ENCODE measurements around the gene EIPR1. TPM values are rescaled to one million over a fixed set of nuclear protein-coding genes. Genes with fewer than 3 reads are reported as not detected.

EIPR1 gene
- total and polyA plus RNA-seq, 10 of the 15 experiments (the other 5 are each of a cell fraction or from before 2014, with no cell fraction given): 23.6 to 61.2 (median 42.2) TPM

GRCh38 chr2:3151153-3151918 is 226.3 kb downstream of the EIPR1 start (continued):
- TF ChIP-seq E2F8 (IDR thresholded peaks at IDR 0.05; ENCODE audit: low read depth, partially characterized antibody): no peak
- no peak for TF ChIP-seq ATF3 (IDR thresholded peaks at IDR 0.05; ENCODE audit: borderline replicate concordance, extremely low read depth, low read depth, low read length)
- TF ChIP-seq TARDBP (IDR thresholded peaks at IDR 0.05; ENCODE audit: borderline replicate concordance): no peak
- TF ChIP-seq MYB (IDR thresholded peaks at IDR 0.05; ENCODE audit: borderline replicate concordance, low read depth, low read length): no peak
- TF ChIP-seq RELB (IDR thresholded peaks at IDR 0.05; ENCODE audit: low read depth): peak; percentile 63; the same call in 1 of the 2 replicates
- no peak for TF ChIP-seq SMC3 (IDR thresholded peaks at IDR 0.05; ENCODE audit: borderline replicate concordance, low read length)
- TF ChIP-seq GABPA (IDR thresholded peaks at IDR 0.05; ENCODE audit: low read depth): no peak
- no peak for TF ChIP-seq PML (IDR thresholded peaks at IDR 0.05; ENCODE audit: low read length)
- no peak for TF ChIP-seq SUZ12 (IDR thresholded peaks at IDR 0.05; ENCODE audit: unreplicated experiment)
- TF ChIP-seq RAD21 (IDR thresholded peaks at IDR 0.05; ENCODE audit: insufficient read depth, low read depth, low read length): no peak
- no peak for TF ChIP-seq ELK1 (IDR thresholded peaks at IDR 0.05; ENCODE audit: low read depth, low read length)
- no peak for TF ChIP-seq CBFB (IDR thresholded peaks at IDR 0.05; ENCODE audit: low read depth)
- no peak for TF ChIP-seq ZNF207 (IDR thresholded peaks at IDR 0.05; ENCODE audit: borderline replicate concordance)
- no peak for TF ChIP-seq NFXL1 (IDR thresholded peaks at IDR 0.05; ENCODE audit: borderline replicate concordance)
- TF ChIP-seq BRCA1 (IDR thresholded peaks at IDR 0.05; ENCODE audit: low read depth, low read length): no peak
- TF ChIP-seq MXI1 (IDR thresholded peaks at IDR 0.05; ENCODE audit: low read depth, low read length): no peak
- TF ChIP-seq ATF2 (IDR thresholded peaks at IDR 0.05; ENCODE audit: low read length): no peak
- no peak for TF ChIP-seq IRF4 (IDR thresholded peaks at IDR 0.05; ENCODE audit: low read depth, low read length)
- TF ChIP-seq ZNF274 (IDR thresholded peaks at IDR 0.05; ENCODE audit: insufficient read depth, insufficient read length): no peak
- no peak for TF ChIP-seq BACH1 (IDR thresholded peaks at IDR 0.05; ENCODE audit: borderline replicate concordance)
- TF ChIP-seq ZBTB33 (IDR thresholded peaks at IDR 0.05): no peak
